ENCODE measurements around the gene TAAR2.

DNA sequence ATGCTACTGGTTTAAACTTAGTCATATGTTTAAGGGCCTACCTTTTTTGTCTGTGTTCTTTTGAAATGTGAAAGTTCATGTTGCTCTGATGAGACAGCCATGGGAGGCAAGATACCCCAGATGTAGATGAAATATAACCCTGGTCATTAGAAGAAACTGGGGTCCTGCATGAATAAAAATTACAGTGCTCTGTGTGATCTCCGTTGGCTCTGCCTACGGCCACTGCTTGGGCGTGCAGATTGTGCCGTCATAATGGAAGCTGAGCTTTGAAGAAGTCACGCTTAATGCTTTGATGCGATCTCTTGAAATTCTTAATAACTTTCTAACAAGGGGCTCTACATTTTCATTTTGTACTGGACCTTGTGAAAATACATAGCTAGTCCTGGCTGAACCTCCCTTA lies at the start of gene TAAR2:
- TF ChIP-seq CTCF (IDR thresholded peaks at IDR 0.05) (no peak), POLR2AphosphoS5 (IDR thresholded peaks at IDR 0.05) (no peak), POLR2A (IDR thresholded peaks at IDR 0.05) (no peak)
